SK-N-SH (cell line): ENCODE data around the gene IGFBP7.

ENCODE experiments used
- CHD2 ChIP-seq: fragments of 150-350 bp; IDR thresholded peaks from 2 replicates; pipeline ENCODE4 v1.6.1; 2018; ENCODE audit warnings: low read length; ENCODE audit not compliant: partially characterized antibody
- EZH2phosphoT487 ChIP-seq: fragments of 200-600 bp; sonication (generic); IDR thresholded peaks from 2 replicates; pipeline ENCODE4 v1.6.1; 2017; ENCODE audit warnings: low read depth, mixed run types, mild to moderate bottlenecking, antibody characterized with exemption, moderate library complexity, borderline replicate concordance
- FOXM1 ChIP-seq: IDR thresholded peaks from 2 replicates; pipeline ENCODE4 v1.4.0; 2012; ENCODE audit warnings: low read depth, mild to moderate bottlenecking
- GABPA ChIP-seq: IDR thresholded peaks from 2 replicates; pipeline ENCODE4 v1.4.0; 2012; ENCODE audit warnings: low read depth, mild to moderate bottlenecking
- NRF1 ChIP-seq: IDR thresholded peaks from 2 replicates; pipeline ENCODE4 v1.6.1; 2012; ENCODE audit warnings: low read depth, mild to moderate bottlenecking, low read length
- POLR2AphosphoS5 ChIP-seq: IDR thresholded peaks from 2 replicates; pipeline ENCODE4 v1.6.1; 2012; ENCODE audit warnings: low read depth, low read length
- TEAD4 ChIP-seq: IDR thresholded peaks from 2 replicates; pipeline ENCODE4 v1.4.0; 2012; ENCODE audit warnings: mild to moderate bottlenecking, borderline replicate concordance; ENCODE audit not compliant: insufficient read depth
- YY1 ChIP-seq: IDR thresholded peaks from 2 replicates; pipeline ENCODE4 v1.4.0; 2012; ENCODE audit warnings: low read depth, mild to moderate bottlenecking
- TF ChIP-seq, protein P1 (sequence below): IDR thresholded peaks from 2 replicates; pipeline ENCODE4; 2012
- TF ChIP-seq, protein P2 (sequence below): fragments of 200-600 bp; sonication (generic); IDR thresholded peaks from 2 replicates; pipeline ENCODE4 v1.6.1; 2017; ENCODE audit warnings: antibody characterized with exemption, mild to moderate bottlenecking, moderate library complexity

DNA sequence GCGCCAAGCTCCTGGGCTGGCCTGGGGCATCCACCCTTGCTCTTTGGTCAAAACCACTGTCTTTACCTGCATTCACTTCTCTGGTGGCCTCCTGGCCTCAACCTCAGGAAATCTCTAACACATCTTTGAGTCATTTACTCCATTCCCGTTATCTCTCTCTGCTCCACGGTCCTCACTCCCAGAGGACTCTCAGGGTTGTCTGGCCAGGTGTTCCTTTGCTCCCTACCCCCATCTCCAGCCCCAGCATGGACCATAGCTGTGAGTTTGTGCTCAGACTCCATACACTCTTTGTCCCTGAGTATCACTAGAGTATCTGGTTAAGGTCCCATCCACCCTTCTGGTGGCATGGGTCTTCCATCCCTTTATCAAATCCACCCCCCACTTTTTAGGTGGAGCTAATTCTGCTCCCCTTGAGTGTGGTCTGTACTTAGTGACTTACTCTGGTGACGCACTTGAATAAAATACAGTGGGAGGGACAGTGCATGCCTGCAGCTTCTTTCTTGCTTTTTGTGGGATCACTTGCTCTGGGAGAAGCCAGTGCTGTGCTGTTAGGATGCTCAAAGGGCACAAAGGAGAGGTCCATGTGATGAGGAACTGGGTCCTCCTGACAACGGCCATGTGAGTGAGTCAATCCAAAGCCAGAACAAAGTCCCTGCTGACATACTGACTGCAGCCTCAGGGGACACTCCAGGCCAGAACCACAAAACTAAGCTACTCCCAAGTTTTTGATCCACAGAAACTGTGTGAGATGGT is 44.3 kb downstream of the IGFBP7 start:
- TF ChIP-seq, protein P1, sequence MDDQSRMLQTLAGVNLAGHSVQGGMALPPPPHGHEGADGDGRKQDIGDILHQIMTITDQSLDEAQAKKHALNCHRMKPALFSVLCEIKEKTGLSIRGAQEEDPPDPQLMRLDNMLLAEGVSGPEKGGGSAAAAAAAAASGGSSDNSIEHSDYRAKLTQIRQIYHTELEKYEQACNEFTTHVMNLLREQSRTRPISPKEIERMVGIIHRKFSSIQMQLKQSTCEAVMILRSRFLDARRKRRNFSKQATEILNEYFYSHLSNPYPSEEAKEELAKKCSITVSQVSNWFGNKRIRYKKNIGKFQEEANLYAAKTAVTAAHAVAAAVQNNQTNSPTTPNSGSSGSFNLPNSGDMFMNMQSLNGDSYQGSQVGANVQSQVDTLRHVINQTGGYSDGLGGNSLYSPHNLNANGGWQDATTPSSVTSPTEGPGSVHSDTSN, result no peak
- TF ChIP-seq POLR2AphosphoS5, result no peak
- no peak for TF ChIP-seq GABPA
- TF ChIP-seq, protein P2, sequence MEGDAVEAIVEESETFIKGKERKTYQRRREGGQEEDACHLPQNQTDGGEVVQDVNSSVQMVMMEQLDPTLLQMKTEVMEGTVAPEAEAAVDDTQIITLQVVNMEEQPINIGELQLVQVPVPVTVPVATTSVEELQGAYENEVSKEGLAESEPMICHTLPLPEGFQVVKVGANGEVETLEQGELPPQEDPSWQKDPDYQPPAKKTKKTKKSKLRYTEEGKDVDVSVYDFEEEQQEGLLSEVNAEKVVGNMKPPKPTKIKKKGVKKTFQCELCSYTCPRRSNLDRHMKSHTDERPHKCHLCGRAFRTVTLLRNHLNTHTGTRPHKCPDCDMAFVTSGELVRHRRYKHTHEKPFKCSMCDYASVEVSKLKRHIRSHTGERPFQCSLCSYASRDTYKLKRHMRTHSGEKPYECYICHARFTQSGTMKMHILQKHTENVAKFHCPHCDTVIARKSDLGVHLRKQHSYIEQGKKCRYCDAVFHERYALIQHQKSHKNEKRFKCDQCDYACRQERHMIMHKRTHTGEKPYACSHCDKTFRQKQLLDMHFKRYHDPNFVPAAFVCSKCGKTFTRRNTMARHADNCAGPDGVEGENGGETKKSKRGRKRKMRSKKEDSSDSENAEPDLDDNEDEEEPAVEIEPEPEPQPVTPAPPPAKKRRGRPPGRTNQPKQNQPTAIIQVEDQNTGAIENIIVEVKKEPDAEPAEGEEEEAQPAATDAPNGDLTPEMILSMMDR, result no peak
- no peak for TF ChIP-seq TEAD4
- no peak for TF ChIP-seq YY1
- TF ChIP-seq FOXM1, result no peak
- TF ChIP-seq EZH2phosphoT487, result no peak
- TF ChIP-seq CHD2, result no peak
- TF ChIP-seq NRF1, result no peak
